GM12878 (cell line): Measurements from ENCODE around the gene RET. TPM values are rescaled to one million over a fixed set of nuclear protein-coding genes. Genes with fewer than 3 reads are reported as not detected.

ENCODE experiments used
- ATAC-seq: fragments of 200-7000 bp; cut with Tn5 transposase; 3 replicates; pipeline ENCODE4 v1.9.1; 2020; ENCODE audit warnings: mild to moderate bottlenecking, moderate library complexity
- BruUV-seq: library from RNA; stranded (reverse); fragments of 400-500 nt; replicated peaks from 2 replicates; lab custom pipeline; 2021; lab: Mats Ljungman, UMichigan
- CTCF ChIA-PET: fragments of 300-600 bp; sonication (Branson Sonifier 250); formaldehyde crosslinking; extraction: SDS; loops from one replicate; lab custom pipeline; 2021; ENCODE audit warnings: inconsistent platforms; lab: Yijun Ruan, JAX
- POLR2A ChIA-PET: fragments of 350-600 bp; formaldehyde crosslinking; extraction: SDS; loops from one replicate; lab custom pipeline; 2021; ENCODE audit warnings: inconsistent platforms; lab: Charles Lee
- RAD21 ChIA-PET: fragments of 300-600 bp; sonication (Branson Sonifier 250); formaldehyde crosslinking; loops from one replicate; lab custom pipeline; 2023; ENCODE audit warnings: antibody characterized with exemption; ENCODE audit not compliant: unreplicated experiment; lab: Charles Lee
- SMC1A ChIA-PET: fragments of 300-600 bp; sonication (Branson Sonifier 250); formaldehyde crosslinking; loops from one replicate; lab custom pipeline; 2023; ENCODE audit not compliant: unreplicated experiment, uncharacterized antibody; lab: Charles Lee
- DNase-seq: peaks from one replicate; pipeline ENCODE4 v3.0.0-alpha.2; 2011; ENCODE audit warnings: low read depth, low spot score
- FAIRE-seq: peaks from 3 replicates; lab custom pipeline; 2011; peaks lifted over from hg19 to GRCh38; lab: Jason Lieb, UNC
- H2AFZ ChIP-seq: 2 replicates; pipeline ENCODE4 v1.6.0; 2011; ENCODE audit warnings: low read depth, low read length, control low read depth; ENCODE audit not compliant: control insufficient read depth
- H3K27ac ChIP-seq: 2 replicates; pipeline ENCODE4 v1.5.1; 2011; ENCODE audit warnings: control low read depth; ENCODE audit not compliant: control insufficient read depth, insufficient read depth
- H3K27me3 ChIP-seq, 2 experiments: replicated peaks in 1 of 2; 2 replicates each; pipeline versions ENCODE4 v1.6.0 to v1.6.1; 2011; ENCODE audit warnings: low read length in 1 of 2; ENCODE audit not compliant: control insufficient read depth in 2 of 2, insufficient read depth in 2 of 2
- H3K36me3 ChIP-seq, 2 experiments: 2 replicates each; pipeline ENCODE4 v1.5.1; 2011; ENCODE audit warnings: low read length in 1 of 2; ENCODE audit not compliant: control insufficient read depth in 2 of 2, insufficient read depth in 2 of 2
- H3K4me1 ChIP-seq: 2 replicates; pipeline ENCODE4 v1.6.1; 2011; ENCODE audit warnings: mild to moderate bottlenecking, low read length, moderate library complexity, mixed read lengths; ENCODE audit not compliant: control insufficient read depth, insufficient read depth
- H3K4me2 ChIP-seq: 2 replicates; pipeline ENCODE4 v1.6.0; 2011; ENCODE audit warnings: control low read depth; ENCODE audit not compliant: control insufficient read depth, insufficient read depth
- H3K4me3 ChIP-seq: fragments of 200-600 bp; sonication (generic); 2 replicates; pipeline ENCODE4 v1.5.1; 2016
- H3K79me2 ChIP-seq: 2 replicates; pipeline ENCODE4 v1.6.0; 2011; ENCODE audit warnings: low read length; ENCODE audit not compliant: control insufficient read depth, insufficient read depth
- H3K9ac ChIP-seq: 2 replicates; pipeline ENCODE4 v1.8.0; 2011; ENCODE audit warnings: low read length, control low read depth, mixed read lengths; ENCODE audit not compliant: control insufficient read depth, insufficient read depth
- H3K9me3 ChIP-seq: replicated peaks from 3 replicates; pipeline ENCODE4 v1.5.1; 2011; ENCODE audit warnings: mild to moderate bottlenecking, low read length; ENCODE audit not compliant: control insufficient read depth, insufficient read depth
- H4K20me1 ChIP-seq: 2 replicates; pipeline ENCODE4 v1.6.0; 2011; ENCODE audit not compliant: control insufficient read depth, insufficient read depth
- ATF3 ChIP-seq: IDR thresholded peaks from 2 replicates; pipeline ENCODE4 v1.6.1; 2011; ENCODE audit warnings: low read depth, mild to moderate bottlenecking, low read length, moderate library complexity, borderline replicate concordance; ENCODE audit errors: extremely low read depth
- BMI1 ChIP-seq: fragments of 450-650 bp; IDR thresholded peaks from 2 replicates; pipeline ENCODE4 v1.6.1; 2016; ENCODE audit warnings: mild to moderate bottlenecking, moderate library complexity, borderline replicate concordance
- ETV6 ChIP-seq, 2 experiments: fragments of 450-650 bp in 1 of 2; IDR thresholded peaks in 1 of 2; conservative IDR thresholded peaks in 1 of 2; 2 replicates each; pipeline ENCODE4 v1.6.1; 2014; ENCODE audit warnings: antibody characterized with exemption in 1 of 2, borderline replicate concordance in 1 of 2, low read depth in 1 of 2, mild to moderate bottlenecking in 1 of 2, moderate library complexity in 1 of 2
- POU2F2 ChIP-seq: IDR thresholded peaks from 3 replicates; pipeline ENCODE4 v1.6.1; 2011; ENCODE audit warnings: low read depth, mild to moderate bottlenecking, low read length, borderline replicate concordance
- RCOR1 ChIP-seq: conservative IDR thresholded peaks from 2 replicates; pipeline ENCODE4 v1.6.1; 2012; ENCODE audit warnings: low read depth, low read length, improper control_type of control experiment
- TARDBP ChIP-seq: IDR thresholded peaks from 2 replicates; pipeline ENCODE4 v1.6.1; 2016; ENCODE audit warnings: borderline replicate concordance
- WGBS: methylation state at CpG from one replicate; pipeline ENCODE4 v1.1.6; 2016; ENCODE audit warnings: low lambda C conversion rate; ENCODE audit not compliant: insufficient replicate concordance, insufficient coverage; ENCODE audit errors: missing lambda C conversion rate; 5-methylcytosine and 5-hydroxymethylcytosine counted together
- in situ Hi-C: fragments of 300-500 bp; cut with MboI; formaldehyde crosslinking; loops from 9 replicates; pipeline ENCODE4 v1.14.3; 2018; ENCODE audit warnings: mixed read lengths
- intact Hi-C: fragments of 100-400 bp; cut with micrococcal nuclease; formaldehyde crosslinking; loops from one replicate; pipeline ENCODE4 v1.14.2; 2022; ENCODE audit not compliant: unreplicated experiment
- polyA plus RNA-seq, 11 experiments: library from polyadenylated mRNA; depleted of rRNA in 4 of 11; unstranded in 6 of 11; stranded (reverse) in 5 of 11; fragments of >200 nt; fragmentation: Nextera tagmentation in 4 of 11; fragmentation: Illumina TruSeq in 1 of 11; extraction: Ambion mirVana in 4 of 11; extraction: Trizol in 1 of 11; gene quantifications; 1 replicate in 1 of 11; 2 replicates in 10 of 11; pipeline versions ENCODE4 v1.2.1 to v1.2.3, GENCODE V29; 2011 to 2016; ENCODE audit warnings: inconsistent platforms in 2 of 11, missing spikeins in 2 of 11, low read depth in 1 of 11
- total RNA-seq, 4 experiments: library from RNA; depleted of rRNA in 3 of 4; stranded (reverse); fragments of >200 nt in 3 of 4; fragmentation: Illumina TruSeq in 1 of 4; extraction: Trizol in 1 of 4; gene quantifications; 2 replicates each; pipeline versions ENCODE4 v1.2.1 to v1.2.3, GENCODE V29; 2013 to 2021

RET gene
- total and polyA plus RNA-seq, 10 of the 15 experiments (the other 5 are each of a cell fraction or from before 2014, with no cell fraction given) = not detected

- in situ Hi-C loops = loop anchor here (25.0 kb wide), 1 partner anchor 1804 kb away; the partner anchor contains the start of gene RASSF4
- intact Hi-C loops = no loop called here
- TF ChIP-seq BMI1 (no peak), RCOR1 (no peak), TARDBP (no peak), POU2F2 (no peak), ETV6 (conservative IDR thresholded peaks at IDR 0.05 in 1 of 2, IDR thresholded peaks at IDR 0.05 in 1 of 2; ENCODE audit: borderline replicate concordance in 1 of 2, low read depth in 1 of 2) (no peak), ATF3 (no peak)
- TF ChIP-seq, all 136 proteins: peak for 0
- no peak overlapping the region for H3K27ac ChIP-seq
- no peak overlapping the region for H2AFZ ChIP-seq
- ChIA-PET SMC1A (interaction anchor here (3.0 kb wide), 1 partner anchor 18 kb away, joined by 8 read pairs; no protein-coding TSS in a partner anchor), POLR2A (no interaction called here), RAD21 (no interaction called here), CTCF (interaction anchor here (1.4 kb wide), 1 partner anchor 47 kb away, joined by 4 read pairs; no protein-coding TSS in a partner anchor)
- H3K4me3 ChIP-seq = no peak overlapping the region
- FAIRE-seq (no peak), DNase-seq (no peak), ATAC-seq (no peak)
- peaks cover 1% of the 10 kb centered on the region for H3K79me2 ChIP-seq
- no TSS peak for BruUV-seq
- H3K9ac ChIP-seq = no peak overlapping the region
- H3K9me3 ChIP-seq = no peaks in the 10 kb centered on the region
- WGBS = 98% methylated on average over 6 of the region's 6 CpGs
- no peaks in the 10 kb centered on the region for H4K20me1 ChIP-seq
- no peaks in the 10 kb centered on the region for H3K27me3 ChIP-seq
- no peaks in the 10 kb centered on the region; the same call in 1 of the 2 replicates for H3K4me1 ChIP-seq
- peaks cover 2 to 6% of the 10 kb centered on the region in 2 experiments; a peak in 2 of 4 replicates for H3K36me3 ChIP-seq
- no peak overlapping the region for H3K4me2 ChIP-seq
Measured at GRCh38 chr10:43158636-43159035, 81.8 kb downstream of the RET start.
